IMR-90 (cell line): ENCODE data around the gene ADCK1. TPM values are rescaled to one million over a fixed set of nuclear protein-coding genes. Genes with fewer than 3 reads are reported as not detected.

ENCODE experiments used
- ATAC-seq: fragments of 200-7000 bp; cut with Tn5 transposase; 2 replicates; pipeline ENCODE4 v1.9.1; 2020; ENCODE audit warnings: low read depth, mild to moderate bottlenecking, moderate library complexity
- BruUV-seq: library from RNA; stranded (reverse); fragments of 400-500 nt; replicated peaks from 2 replicates; lab custom pipeline; 2021; lab: Mats Ljungman, UMichigan
- CTCF ChIA-PET: fragments of 300-600 bp; formaldehyde crosslinking; extraction: SDS; loops from one replicate; lab custom pipeline; 2021; ENCODE audit warnings: antibody characterized with exemption; lab: Yijun Ruan, JAX
- POLR2A ChIA-PET: fragments of 300-600 bp; sonication (Branson Sonifier 250); formaldehyde crosslinking; loops from one replicate; lab custom pipeline; 2022; ENCODE audit warnings: antibody characterized with exemption; ENCODE audit not compliant: unreplicated experiment; lab: Charles Lee
- DNase-seq: peaks from one replicate; pipeline ENCODE4 v3.0.0; 2013
- H2AFZ ChIP-seq: replicated peaks from 2 replicates; pipeline ENCODE3; 2013; ENCODE audit warnings: low read length, mild to moderate bottlenecking; ENCODE audit not compliant: poor library complexity
- H2AK5ac ChIP-seq: 2 replicates; pipeline ENCODE4 v1.6.1; 2013; ENCODE audit warnings: low read depth, low read length, inconsistent platforms
- H2AK9ac ChIP-seq: replicated peaks from 2 replicates; pipeline ENCODE3; 2013; ENCODE audit warnings: mild to moderate bottlenecking, low read depth, low read length, moderate library complexity; ENCODE audit not compliant: poor library complexity
- H2BK120ac ChIP-seq: 2 replicates; pipeline ENCODE4 v1.6.1; 2013; ENCODE audit warnings: low read depth, low read length, inconsistent platforms
- H2BK15ac ChIP-seq: 3 replicates; pipeline ENCODE4 v1.6.1; 2013; ENCODE audit warnings: low read depth, low read length, inconsistent platforms
- H2BK20ac ChIP-seq: 2 replicates; pipeline ENCODE4 v1.6.1; 2013; ENCODE audit warnings: low read depth, mild to moderate bottlenecking, inconsistent platforms, low read length, moderate library complexity
- H2BK5ac ChIP-seq: 2 replicates; pipeline ENCODE4 v1.6.1; 2013; ENCODE audit warnings: mild to moderate bottlenecking, low read depth, low read length, inconsistent platforms; ENCODE audit not compliant: poor library complexity, severe bottlenecking
- H3K14ac ChIP-seq: replicated peaks from 2 replicates; pipeline ENCODE4 v1.6.1; 2013; ENCODE audit warnings: low read depth, low read length, inconsistent platforms
- H3K18ac ChIP-seq: 2 replicates; pipeline ENCODE4 v1.6.1; 2013; ENCODE audit warnings: low read depth, low read length, control low read depth
- H3K23ac ChIP-seq: 2 replicates; pipeline ENCODE4 v1.6.1; 2013; ENCODE audit warnings: low read depth, low read length, inconsistent platforms
- H3K27ac ChIP-seq: 2 replicates; pipeline ENCODE4 v1.5.1; 2013; ENCODE audit warnings: mild to moderate bottlenecking, control low read depth, low read length; ENCODE audit not compliant: insufficient read depth
- H3K27me3 ChIP-seq: 2 replicates; pipeline ENCODE4 v1.6.1; 2013; ENCODE audit warnings: low read length; ENCODE audit not compliant: control insufficient read depth, insufficient read depth
- H3K36me3 ChIP-seq: 2 replicates; pipeline ENCODE4 v1.6.1; 2013; ENCODE audit warnings: low read length, mixed read lengths; ENCODE audit not compliant: control insufficient read depth, insufficient read depth
- H3K4ac ChIP-seq: 2 replicates; pipeline ENCODE4 v1.6.1; 2013; ENCODE audit warnings: low read depth, low read length, inconsistent platforms
- H3K4me1 ChIP-seq: 2 replicates; pipeline ENCODE4 v1.6.1; 2013; ENCODE audit warnings: low read length, mixed read lengths; ENCODE audit not compliant: control insufficient read depth, insufficient read depth
- H3K4me2 ChIP-seq: 2 replicates; pipeline ENCODE4 v1.6.1; 2013; ENCODE audit warnings: low read depth, mild to moderate bottlenecking, control low read depth, low read length, moderate library complexity
- H3K4me3 ChIP-seq: 2 replicates; pipeline ENCODE4 v1.5.1; 2013; ENCODE audit warnings: low read depth, mild to moderate bottlenecking, control low read depth, low read length, moderate library complexity; ENCODE audit not compliant: insufficient read depth
- H3K56ac ChIP-seq: 2 replicates; pipeline ENCODE4 v1.6.1; 2013; ENCODE audit warnings: low read length, inconsistent platforms; ENCODE audit not compliant: insufficient read depth; ENCODE audit errors: extremely low read depth
- H3K79me1 ChIP-seq, 2 experiments: 2 replicates each; pipeline ENCODE4 v1.6.1; 2013; ENCODE audit warnings: low read length in 2 of 2, inconsistent platforms in 1 of 2, low read depth in 1 of 2
- H3K9ac ChIP-seq: 2 replicates; pipeline ENCODE4 v1.6.1; 2013; ENCODE audit warnings: low read depth, low read length, control low read depth
- H3K9me1 ChIP-seq: 2 replicates; pipeline ENCODE4 v1.6.1; 2013; ENCODE audit warnings: low read length, inconsistent platforms; ENCODE audit not compliant: insufficient read depth
- H3K9me3 ChIP-seq: 2 replicates; pipeline ENCODE4 v1.6.1; 2013; ENCODE audit warnings: low read length; ENCODE audit not compliant: control insufficient read depth, insufficient read depth
- H4K20me1 ChIP-seq: 2 replicates; pipeline ENCODE4 v1.6.1; 2013; ENCODE audit warnings: low read length, inconsistent platforms; ENCODE audit not compliant: insufficient read depth
- H4K5ac ChIP-seq: 2 replicates; pipeline ENCODE4 v1.6.1; 2013; ENCODE audit warnings: mild to moderate bottlenecking, low read depth, low read length, control low read depth
- H4K8ac ChIP-seq, 2 experiments: 2 replicates each; pipeline ENCODE4 v1.6.1; 2013; ENCODE audit warnings: low read depth in 2 of 2, low read length in 2 of 2, control low read depth in 1 of 2, inconsistent platforms in 1 of 2
- H4K91ac ChIP-seq: 2 replicates; pipeline ENCODE4 v1.6.1; 2013; ENCODE audit warnings: low read depth, low read length, inconsistent platforms; ENCODE audit not compliant: insufficient read depth
- BHLHE40 ChIP-seq: fragments of 150-350 bp; IDR thresholded peaks from 2 replicates; pipeline ENCODE4 v1.6.1; 2016; ENCODE audit warnings: mild to moderate bottlenecking, low read depth, low read length
- CHD1 ChIP-seq: IDR thresholded peaks from 2 replicates; pipeline ENCODE4 v1.6.1; 2012; ENCODE audit warnings: low read depth, low read length, improper control_type of control experiment
- NFE2L2 ChIP-seq: fragments of 150-350 bp; IDR thresholded peaks from 2 replicates; pipeline ENCODE4 v1.6.1; 2016; ENCODE audit warnings: low read depth, mild to moderate bottlenecking, low read length
- POLR2A ChIP-seq: IDR thresholded peaks from 2 replicates; pipeline ENCODE4 v1.6.1; 2012; ENCODE audit warnings: mild to moderate bottlenecking, low read depth, low read length
- RAD21 ChIP-seq: IDR thresholded peaks from 2 replicates; pipeline ENCODE4 v1.6.1; 2012; ENCODE audit warnings: low read length, improper control_type of control experiment
- RCOR1 ChIP-seq: IDR thresholded peaks from 2 replicates; pipeline ENCODE4 v1.6.1; 2012; ENCODE audit warnings: mild to moderate bottlenecking, low read length, improper control_type of control experiment; ENCODE audit not compliant: insufficient replicate concordance
- SMC3 ChIP-seq: fragments of 150-350 bp; IDR thresholded peaks from 2 replicates; pipeline ENCODE4 v1.6.1; 2016; ENCODE audit warnings: low read depth, mild to moderate bottlenecking, antibody characterized with exemption, low read length, moderate library complexity
- WGBS, 2 experiments: methylation state at CpG; one replicate each; pipeline versions ENCODE4 v1.1.5 to v1.1.7; 2013; ENCODE audit warnings: missing lambda C conversion rate in 2 of 2; ENCODE audit not compliant: insufficient read length in 1 of 2; ENCODE audit errors: extremely low coverage in 2 of 2; 5-methylcytosine and 5-hydroxymethylcytosine counted together
- dilution Hi-C: fragments of 300-500 bp; cut with HindIII; formaldehyde crosslinking; loops from one replicate; pipeline ENCODE4 v1.14.3; 2018; ENCODE audit warnings: low sequenced_read_pairs; ENCODE audit not compliant: unreplicated experiment
- in situ Hi-C: fragments of 300-500 bp; cut with MboI; formaldehyde crosslinking; loops from 3 replicates; pipeline ENCODE4 v1.14.3; 2019; ENCODE audit warnings: low sequenced_read_pairs, inconsistent platforms, mixed read lengths
- intact Hi-C: fragments of 100-400 bp; cut with micrococcal nuclease; formaldehyde crosslinking; loops from 2 replicates; pipeline ENCODE4 v1.10.0; 2022
- polyA plus RNA-seq, 3 experiments: library from polyadenylated mRNA; depleted of rRNA; stranded (reverse); fragments of >200 nt; gene quantifications; 2 replicates each; pipeline ENCODE4 v1.2.3, GENCODE V29; 2012; ENCODE audit warnings: low replicate concordance in 1 of 3
- total RNA-seq: library from RNA; depleted of rRNA; stranded (reverse); fragments of >200 nt; gene quantifications from 2 replicates; pipeline ENCODE4 v1.2.3, GENCODE V29; 2012
- TF ChIP-seq, protein P1 (sequence below): fragments of 150-350 bp; IDR thresholded peaks from 2 replicates; pipeline ENCODE4 v1.6.1; 2016; ENCODE audit warnings: low read depth, mild to moderate bottlenecking, low read length, moderate library complexity, borderline replicate concordance

The ADCK1 gene
- total and polyA plus RNA-seq, 2 of the 4 experiments (the other 2 are of a cell fraction): 1.6 to 4.6 TPM

DNA sequence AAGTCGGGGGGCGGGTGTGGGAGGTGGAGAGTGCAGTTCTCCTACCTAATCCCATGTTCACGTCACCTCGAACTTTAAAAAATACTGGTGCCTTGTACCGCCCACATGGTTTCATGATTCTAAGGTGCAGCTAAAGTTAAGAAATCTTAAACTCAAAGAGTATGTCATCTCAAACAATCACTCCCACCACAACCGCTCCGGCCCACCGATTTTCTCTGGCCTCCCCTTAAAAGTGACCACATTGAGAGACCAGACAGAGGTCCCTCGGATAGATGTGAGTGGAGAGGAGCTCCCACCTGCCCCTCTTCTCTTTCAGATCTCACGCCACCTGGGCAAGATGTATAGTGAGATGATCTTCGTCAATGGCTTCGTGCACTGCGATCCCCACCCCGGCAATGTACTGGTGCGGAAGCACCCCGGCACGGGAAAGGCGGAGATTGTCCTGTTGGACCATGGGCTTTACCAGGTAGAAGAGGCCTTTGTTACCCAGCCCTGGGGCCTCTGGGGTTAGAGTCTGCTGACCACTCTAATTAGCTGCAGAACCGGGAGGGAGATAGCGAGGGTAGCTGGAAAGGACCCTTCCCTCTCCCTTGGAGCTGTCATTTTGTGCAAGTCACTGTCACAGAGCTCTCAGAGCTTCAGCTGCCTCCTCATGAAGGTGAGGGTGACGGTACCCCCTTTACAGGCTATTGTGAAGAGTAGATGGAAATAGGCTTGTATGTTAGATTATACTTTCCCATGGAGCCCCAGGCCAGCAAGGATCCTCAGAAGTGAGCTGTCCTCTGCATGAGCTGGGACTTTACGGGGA is 124.4 kb downstream of the ADCK1 start:
- in situ Hi-C loops: no loop called here
- BruUV-seq: no TSS peak
- POLR2A ChIA-PET: no interaction called here

More for the DNA sequence above, 124.4 kb downstream of the ADCK1 start:
- 86% methylated on average over 4 of the region's 22 CpGs; no CpG with 5 or more reads in 1 of the 2 experiments for WGBS, 2 experiments
- Histone ChIP-seq H2BK20ac (no peak overlapping the region), H3K4me3 (no peak overlapping the region), H4K20me1 (no peaks in the 10 kb centered on the region), H3K9ac (no peak overlapping the region), H3K18ac (no peak overlapping the region), H3K14ac (no peak overlapping the region), H4K8ac (no peak overlapping the region), H4K5ac (no peak overlapping the region), H2BK5ac (no peak overlapping the region), H3K56ac (no peak overlapping the region), H2BK15ac (no peak overlapping the region), H2BK120ac (no peak overlapping the region), H3K23ac (no peak overlapping the region), H3K79me1 (no peaks in the 10 kb centered on the region), H3K4me2 (no peak overlapping the region), H3K36me3 (no peaks in the 10 kb centered on the region), H3K27me3 (no peaks in the 10 kb centered on the region), H3K27ac (no peak overlapping the region), H3K4me1 (no peaks in the 10 kb centered on the region), H3K9me3 (no peaks in the 10 kb centered on the region), H3K4ac (no peak overlapping the region), H4K91ac (no peak overlapping the region), H2AK5ac (no peak overlapping the region), H2AK9ac (no peak overlapping the region), H2AFZ (no peak overlapping the region), H3K9me1 (no peaks in the 10 kb centered on the region)
- dilution Hi-C loops: no loop called here
- ATAC-seq (no peak), DNase-seq (no peak)
- CTCF ChIA-PET: no interaction called here
- intact Hi-C loops: no loop called here
- TF ChIP-seq SMC3 (no peak), RAD21 (no peak), RCOR1 (no peak), CHD1 (no peak), BHLHE40 (no peak), POLR2A (no peak), NFE2L2 (no peak)
- TF ChIP-seq, protein P1, sequence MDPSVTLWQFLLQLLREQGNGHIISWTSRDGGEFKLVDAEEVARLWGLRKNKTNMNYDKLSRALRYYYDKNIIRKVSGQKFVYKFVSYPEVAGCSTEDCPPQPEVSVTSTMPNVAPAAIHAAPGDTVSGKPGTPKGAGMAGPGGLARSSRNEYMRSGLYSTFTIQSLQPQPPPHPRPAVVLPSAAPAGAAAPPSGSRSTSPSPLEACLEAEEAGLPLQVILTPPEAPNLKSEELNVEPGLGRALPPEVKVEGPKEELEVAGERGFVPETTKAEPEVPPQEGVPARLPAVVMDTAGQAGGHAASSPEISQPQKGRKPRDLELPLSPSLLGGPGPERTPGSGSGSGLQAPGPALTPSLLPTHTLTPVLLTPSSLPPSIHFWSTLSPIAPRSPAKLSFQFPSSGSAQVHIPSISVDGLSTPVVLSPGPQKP: no peak
